OCI-LY7 (cell line): ENCODE data around the gene PRR33.

Experiments used
- CTCF ChIP-seq: fragments of 200-600 bp; sonication (generic); conservative IDR thresholded peaks from 2 replicates; pipeline ENCODE4 v1.5.1; 2014; ENCODE audit warnings: mild to moderate bottlenecking, antibody characterized with exemption, low read length, moderate library complexity, mixed read lengths
- EZH2phosphoT487 ChIP-seq: fragments of 200-600 bp; sonication (generic); IDR thresholded peaks from 2 replicates; pipeline ENCODE4 v1.6.1; 2018; ENCODE audit warnings: low read depth, borderline replicate concordance, mild to moderate bottlenecking, mixed run types, antibody characterized with exemption, low read length, moderate library complexity, mixed read lengths

DNA sequence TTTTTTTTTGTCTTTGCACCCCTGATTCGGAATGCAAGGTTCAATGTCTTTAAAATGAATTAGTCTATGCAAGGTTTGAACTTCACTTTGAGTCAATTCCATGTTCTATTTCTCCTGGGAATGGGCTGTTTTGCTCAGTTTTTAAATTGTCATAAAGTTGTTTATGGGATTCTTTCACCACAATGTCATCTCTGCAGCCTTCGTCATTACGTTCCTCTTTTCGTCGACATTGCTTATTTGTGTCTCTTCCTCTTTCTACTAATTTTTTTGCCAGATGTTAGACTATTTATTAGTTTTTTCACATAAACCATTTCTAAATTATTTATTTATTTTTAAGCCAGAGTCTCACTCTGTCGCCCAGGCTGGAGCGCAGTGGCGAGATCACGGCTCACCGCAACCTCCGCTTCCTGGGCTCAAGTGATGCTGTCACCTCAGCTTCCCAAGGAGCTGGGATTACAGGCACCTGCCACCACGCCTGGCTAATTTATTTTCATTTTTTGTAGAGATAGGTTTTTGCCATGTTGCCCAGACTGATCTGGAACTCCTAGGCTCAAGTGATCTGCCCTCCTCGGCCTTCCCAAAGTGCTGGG is 20.7 kb upstream of the PRR33 start:
- no peak for TF ChIP-seq CTCF
- TF ChIP-seq EZH2phosphoT487 = no peak
